Gastroesophageal sphincter (tissue), 3 donors: ENCODE data around the gene HDGF.

Experiments
- POLR2A ChIP-seq, 2 donors: fragments of 450-650 bp; IDR thresholded peaks; one replicate each; pipeline ENCODE4 v1.6.1; 2017; ENCODE audit warnings: antibody characterized with exemption in 2 of 2, mild to moderate bottlenecking in 2 of 2, moderate library complexity in 1 of 2
- POLR2AphosphoS5 ChIP-seq: sonication (generic); formaldehyde crosslinking; IDR thresholded peaks from one replicate; pipeline ENCODE4 v1.6.1; 2017; ENCODE audit warnings: antibody characterized with exemption
- TF ChIP-seq, protein P1 (sequence below), 4 experiments: fragments of 200-600 bp in 2 of 4; fragments of 450-650 bp in 2 of 4; sonication (generic) in 1 of 4; IDR thresholded peaks; one replicate each; pipeline ENCODE4 v1.5.1; 2017 to 2019; ENCODE audit warnings: antibody characterized with exemption in 4 of 4, mild to moderate bottlenecking in 2 of 4, moderate library complexity in 2 of 4

DNA sequence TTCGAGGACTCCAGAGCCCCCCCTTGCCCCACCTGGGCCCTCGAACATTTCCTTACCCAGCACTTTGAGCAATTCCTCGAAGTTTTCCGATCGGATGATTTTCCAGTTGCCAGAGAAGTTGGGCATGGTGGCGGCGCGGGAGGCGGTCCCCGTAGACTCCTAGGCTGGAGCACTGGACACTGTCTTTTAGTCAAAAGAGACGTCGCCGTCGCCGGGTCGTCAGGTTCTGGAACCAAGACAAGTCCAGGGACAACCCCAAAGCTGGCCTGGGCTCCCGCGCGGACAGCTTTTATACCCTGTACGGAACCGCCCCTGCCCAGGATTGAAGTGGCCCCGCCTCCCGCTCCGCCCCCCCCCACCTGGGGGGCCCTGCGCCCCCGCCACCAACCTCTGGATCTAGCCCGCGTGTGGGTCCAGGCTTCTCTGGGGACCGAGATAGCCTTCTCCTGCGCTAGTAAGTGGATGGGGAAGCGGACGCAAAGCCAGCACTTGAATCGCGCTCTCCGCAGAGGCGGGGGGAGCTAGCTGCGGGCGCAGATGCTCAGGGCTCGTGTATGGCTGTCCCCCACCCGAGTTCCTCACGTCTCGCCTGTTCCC is 46.1 kb downstream of the HDGF start, which contains the start of gene CRABP2:
- no peak for TF ChIP-seq POLR2A (IDR thresholded peaks at IDR 0.05)
- TF ChIP-seq, protein P1, sequence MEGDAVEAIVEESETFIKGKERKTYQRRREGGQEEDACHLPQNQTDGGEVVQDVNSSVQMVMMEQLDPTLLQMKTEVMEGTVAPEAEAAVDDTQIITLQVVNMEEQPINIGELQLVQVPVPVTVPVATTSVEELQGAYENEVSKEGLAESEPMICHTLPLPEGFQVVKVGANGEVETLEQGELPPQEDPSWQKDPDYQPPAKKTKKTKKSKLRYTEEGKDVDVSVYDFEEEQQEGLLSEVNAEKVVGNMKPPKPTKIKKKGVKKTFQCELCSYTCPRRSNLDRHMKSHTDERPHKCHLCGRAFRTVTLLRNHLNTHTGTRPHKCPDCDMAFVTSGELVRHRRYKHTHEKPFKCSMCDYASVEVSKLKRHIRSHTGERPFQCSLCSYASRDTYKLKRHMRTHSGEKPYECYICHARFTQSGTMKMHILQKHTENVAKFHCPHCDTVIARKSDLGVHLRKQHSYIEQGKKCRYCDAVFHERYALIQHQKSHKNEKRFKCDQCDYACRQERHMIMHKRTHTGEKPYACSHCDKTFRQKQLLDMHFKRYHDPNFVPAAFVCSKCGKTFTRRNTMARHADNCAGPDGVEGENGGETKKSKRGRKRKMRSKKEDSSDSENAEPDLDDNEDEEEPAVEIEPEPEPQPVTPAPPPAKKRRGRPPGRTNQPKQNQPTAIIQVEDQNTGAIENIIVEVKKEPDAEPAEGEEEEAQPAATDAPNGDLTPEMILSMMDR (IDR thresholded peaks at IDR 0.05), result no peak
- no peak for TF ChIP-seq POLR2AphosphoS5
